ENCODE results near the gene OPTC. TPM values are rescaled to one million over a fixed set of nuclear protein-coding genes. Genes with fewer than 3 reads are reported as not detected.
"Not testable (repeated sequence)": the region's sequence is repeated elsewhere in the genome, so short reads cannot be mapped to it uniquely, and the experiment has no call there.

The OPTC gene
- total RNA-seq, 1 donor from 2014 or later = not detected

GRCh38 chr1:203465146-203465798 is 28.7 kb upstream of the OPTC start:
- peak; percentile 72 for DNase-seq (ENCODE audit: low spot score)

- DNase-seq (ENCODE audit: low spot score) = peak; percentile 76
Observed at GRCh38 chr1:203465948-203466347, 28.0 kb upstream of the OPTC start.

GRCh38 chr1:203466906-203467549 is 26.9 kb upstream of the OPTC start:
- not testable (repeated sequence) for DNase-seq (ENCODE audit: low spot score)

GRCh38 chr1:203467550-203467921 is 26.4 kb upstream of the OPTC start:
- DNase-seq (ENCODE audit: low spot score) = peak; percentile 83

GRCh38 chr1:203468326-203468725 is 25.6 kb upstream of the OPTC start:
- DNase-seq (ENCODE audit: low spot score) = no peak

GRCh38 chr1:203470240-203470639 is 23.7 kb upstream of the OPTC start:
- DNase-seq (ENCODE audit: low spot score) = no peak

GRCh38 chr1:203471841-203472240 is 22.1 kb upstream of the OPTC start:
- DNase-seq (ENCODE audit: low spot score) = no peak

- DNase-seq (ENCODE audit: low spot score) = no peak
Observed at GRCh38 chr1:203473281-203473680, 20.7 kb upstream of the OPTC start.

GRCh38 chr1:203473781-203474305 is 20.1 kb upstream of the OPTC start:
- no peak for DNase-seq (ENCODE audit: low spot score)

GRCh38 chr1:203475012-203475981 is 18.7 kb upstream of the OPTC start, which contains the start of gene PRELP:
PRELP (plus strand) TSS chr1:203475806; CDS start chr1:203483185, 7,379 bp downstream.
- peak; percentile 80 for DNase-seq (ENCODE audit: low spot score)

GRCh38 chr1:203476216-203476814 is 17.6 kb upstream of the OPTC start:
- DNase-seq (ENCODE audit: low spot score) = no peak

- DNase-seq (ENCODE audit: low spot score) = no peak
Observed at GRCh38 chr1:203477748-203478147, 16.2 kb upstream of the OPTC start.

GRCh38 chr1:203478231-203478630 is 15.7 kb upstream of the OPTC start:
- DNase-seq (ENCODE audit: low spot score) = no peak

GRCh38 chr1:203478986-203479385 is 15.0 kb upstream of the OPTC start:
- no peak for DNase-seq (ENCODE audit: low spot score)

GRCh38 chr1:203479646-203480045 is 14.3 kb upstream of the OPTC start:
- DNase-seq (ENCODE audit: low spot score) = no peak

- no peak for DNase-seq (ENCODE audit: low spot score)
Observed at GRCh38 chr1:203480084-203480483, 13.9 kb upstream of the OPTC start.

GRCh38 chr1:203480525-203481084 is 13.3 kb upstream of the OPTC start:
- peak; percentile 62 for DNase-seq (ENCODE audit: low spot score)

- DNase-seq (ENCODE audit: low spot score) = no peak
Observed at GRCh38 chr1:203481196-203481595, 12.8 kb upstream of the OPTC start.

GRCh38 chr1:203486618-203487370 is 7.2 kb upstream of the OPTC start:
- no peak for DNase-seq (ENCODE audit: low spot score)

GRCh38 chr1:203488539-203488938 is 5.4 kb upstream of the OPTC start:
- DNase-seq (ENCODE audit: low spot score) = no peak

GRCh38 chr1:203490607-203491006 is 3.3 kb upstream of the OPTC start:
- DNase-seq (ENCODE audit: low spot score) = no peak

All from ureter (tissue), 1 donor.